HG03159 (cell line): ENCODE measurements around the gene MAGEA9.
"Not testable (repeated sequence)": the region's sequence is repeated elsewhere in the genome, so short reads cannot be mapped to it uniquely, and the experiment has no call there.

Source experiments
- ATAC-seq: cut with Tn5 transposase; IDR thresholded peaks from one replicate; pipeline ENCODE4 v1.9.1; 2021; ENCODE audit warnings: mild to moderate bottlenecking, moderate library complexity; ENCODE audit not compliant: unreplicated experiment

The MAGEA9 gene

GRCh38 chrX:149781727-149782126, at the start of gene MAGEA9:
MAGEA9 (plus strand) TSS chrX:149781930; CDS start chrX:149786211, 4,281 bp downstream.
- not testable (repeated sequence) for ATAC-seq

GRCh38 chrX:149742269-149742668, 39.5 kb upstream of the MAGEA9 start:
- ATAC-seq: not testable (repeated sequence)

GRCh38 chrX:149746390-149747007, 35.2 kb upstream of the MAGEA9 start:
- not testable (repeated sequence) for ATAC-seq

- no peak for ATAC-seq
Measured at GRCh38 chrX:149757206-149758067, 24.3 kb upstream of the MAGEA9 start.

GRCh38 chrX:149758068-149758714, 23.5 kb upstream of the MAGEA9 start:
- no peak for ATAC-seq

GRCh38 chrX:149758715-149759078, 23.0 kb upstream of the MAGEA9 start:
- ATAC-seq: not testable (repeated sequence)

GRCh38 chrX:149759824-149760223, 21.9 kb upstream of the MAGEA9 start:
- no peak for ATAC-seq

GRCh38 chrX:149760965-149761364, 20.8 kb upstream of the MAGEA9 start:
- ATAC-seq: no peak

- not testable (repeated sequence) for ATAC-seq
Measured at GRCh38 chrX:149761858-149762674, 19.7 kb upstream of the MAGEA9 start.

- ATAC-seq: no peak
Measured at GRCh38 chrX:149762696-149763614, 18.8 kb upstream of the MAGEA9 start.

GRCh38 chrX:149770344-149770743, 11.4 kb upstream of the MAGEA9 start:
- not testable (repeated sequence) for ATAC-seq

GRCh38 chrX:149773026-149773425, 8.7 kb upstream of the MAGEA9 start:
- not testable (repeated sequence) for ATAC-seq

GRCh38 chrX:149773768-149774167, 8.0 kb upstream of the MAGEA9 start, which contains the start of gene HSFX1:
HSFX1 (plus strand) TSS chrX:149774068; CDS start chrX:149774682, 614 bp downstream.
- not testable (repeated sequence) for ATAC-seq

- ATAC-seq: not testable (repeated sequence)
Measured at GRCh38 chrX:149777999-149778398, 3.7 kb upstream of the MAGEA9 start.

- peak; percentile 98 for ATAC-seq
Measured at GRCh38 chrX:149795531-149795930, 13.8 kb downstream of the MAGEA9 start.

- no peak for ATAC-seq
Measured at GRCh38 chrX:149799095-149799714, 17.5 kb downstream of the MAGEA9 start.

GRCh38 chrX:149799938-149800337, 18.2 kb downstream of the MAGEA9 start:
- no peak for ATAC-seq

- ATAC-seq: no peak
Measured at GRCh38 chrX:149803458-149804062, 21.8 kb downstream of the MAGEA9 start.

- no peak for ATAC-seq
Measured at GRCh38 chrX:149804102-149804501, 22.4 kb downstream of the MAGEA9 start.
